HepG2 (cell line): ENCODE data around the gene LCA5. TPM values are rescaled to one million over a fixed set of nuclear protein-coding genes. Genes with fewer than 3 reads are reported as not detected.

Experiments used
- ATAC-seq: fragments of 200-7000 bp; cut with Tn5 transposase; 3 replicates; pipeline ENCODE4 v1.9.1; 2020; ENCODE audit warnings: mild to moderate bottlenecking, moderate library complexity
- BruUV-seq: library from RNA; stranded (reverse); fragments of 400-500 nt; replicated peaks from 2 replicates; lab custom pipeline; 2021; lab: Mats Ljungman, UMichigan
- CTCF ChIA-PET: fragments of 300-600 bp; formaldehyde crosslinking; extraction: SDS; loops from one replicate; lab custom pipeline; 2021; ENCODE audit warnings: low total read pairs, inconsistent platforms, low intra/inter-chr PET ratio; lab: Yijun Ruan, JAX
- POLR2A ChIA-PET: fragments of 350-600 bp; sonication (Branson Sonifier 250); formaldehyde crosslinking; loops from one replicate; lab custom pipeline; 2020; ENCODE audit warnings: antibody characterized with exemption, inconsistent platforms; lab: Yijun Ruan, JAX
- DNase-seq: peaks from one replicate; pipeline ENCODE4 v3.0.0-alpha.2; 2015; ENCODE audit warnings: low spot score
- FAIRE-seq: peaks from 3 replicates; lab custom pipeline; 2011; peaks lifted over from hg19 to GRCh38; lab: Jason Lieb, UNC
- H2AFZ ChIP-seq: one replicate; pipeline ENCODE4 v1.6.1; 2011; ENCODE audit warnings: low read length, inconsistent platforms
- H3K27ac ChIP-seq: fragments of 300-600 bp; 3 replicates; pipeline ENCODE4 v1.8.0; 2011; ENCODE audit warnings: mixed run types, mild to moderate bottlenecking, mixed read lengths, low read length, inconsistent platforms; ENCODE audit not compliant: insufficient read depth; ENCODE audit errors: extremely low read length
- H3K27me3 ChIP-seq, 2 experiments: fragments of 200-600 bp in 1 of 2; 2 replicates in 1 of 2; 3 replicates in 1 of 2; pipeline versions ENCODE4 v1.6.0 to v1.8.0; 2011; ENCODE audit warnings: low read length in 2 of 2, mild to moderate bottlenecking in 2 of 2, moderate library complexity in 2 of 2, inconsistent platforms in 1 of 2; ENCODE audit not compliant: insufficient read depth in 2 of 2, control insufficient read depth in 1 of 2
- H3K36me3 ChIP-seq, 2 experiments: fragments of 200-600 bp in 1 of 2; replicated peaks in 1 of 2; 2 replicates in 1 of 2; 3 replicates in 1 of 2; pipeline versions ENCODE4 v1.5.1 to v1.8.0; 2011; ENCODE audit warnings: low read length in 2 of 2, inconsistent platforms in 1 of 2; ENCODE audit not compliant: insufficient read depth in 2 of 2, control insufficient read depth in 1 of 2
- H3K4me1 ChIP-seq: 2 replicates; pipeline ENCODE4 v1.5.1; 2012; ENCODE audit warnings: low read length, inconsistent platforms; ENCODE audit not compliant: insufficient read depth
- H3K4me2 ChIP-seq: 2 replicates; pipeline ENCODE4 v1.6.0; 2011; ENCODE audit warnings: low read depth, low read length, inconsistent platforms
- H3K4me3 ChIP-seq, 3 experiments: fragments of 200-600 bp in 1 of 3; sonication (generic), shearing (Covaris generic) in 1 of 3; replicated peaks in 1 of 3; 2 replicates each; pipeline ENCODE4 v1.5.1; 2011 to 2016; ENCODE audit warnings: low read length in 3 of 3, inconsistent platforms in 2 of 3, low read depth in 2 of 3, mild to moderate bottlenecking in 2 of 3, control low read depth in 1 of 3, mixed read lengths in 1 of 3; ENCODE audit not compliant: insufficient read depth in 1 of 3
- H3K79me2 ChIP-seq: one replicate; pipeline ENCODE4 v1.6.1; 2011; ENCODE audit warnings: low read length, inconsistent platforms; ENCODE audit not compliant: insufficient read depth
- H3K9ac ChIP-seq: 2 replicates; pipeline ENCODE4 v1.6.0; 2011; ENCODE audit warnings: mild to moderate bottlenecking, low read depth, low read length, inconsistent platforms; ENCODE audit not compliant: insufficient read depth
- H3K9me3 ChIP-seq: 2 replicates; pipeline ENCODE4 v1.5.1; 2012; ENCODE audit warnings: mild to moderate bottlenecking, low read length
- H4K20me1 ChIP-seq: 2 replicates; pipeline ENCODE4 v1.6.0; 2011; ENCODE audit warnings: inconsistent platforms, mild to moderate bottlenecking, low read length, moderate library complexity; ENCODE audit not compliant: insufficient read depth
- ELF4 ChIP-seq: sonication (generic); formaldehyde crosslinking; IDR thresholded peaks from 2 replicates; pipeline ENCODE4 v1.5.0; 2020; ENCODE audit warnings: missing genetic modification reagents, mild to moderate bottlenecking, moderate library complexity, borderline replicate concordance
- HCFC1 ChIP-seq: fragments of 150-350 bp; IDR thresholded peaks from 2 replicates; pipeline ENCODE4 v1.6.1; 2014; ENCODE audit warnings: low read depth, low read length
- HOXA9 ChIP-seq: sonication (generic); formaldehyde crosslinking; IDR thresholded peaks from 2 replicates; pipeline ENCODE4 v1.8.1; 2022; ENCODE audit warnings: missing genetic modification reagents, mild to moderate bottlenecking, moderate library complexity, borderline replicate concordance
- MBNL3 ChIP-seq: fragments of 250-450 bp; sonication (Bioruptor Pico); conservative IDR thresholded peaks from 2 replicates; pipeline ENCODE4 v1.8.0; 2022; ENCODE audit warnings: mild to moderate bottlenecking, inconsistent platforms
- MTA1 ChIP-seq: sonication (generic); formaldehyde crosslinking; IDR thresholded peaks from 2 replicates; pipeline ENCODE4 v1.4.0; 2020; ENCODE audit warnings: missing genetic modification reagents, mild to moderate bottlenecking, borderline replicate concordance
- POLR2AphosphoS5 ChIP-seq: IDR thresholded peaks from 2 replicates; pipeline ENCODE4 v1.6.1; 2012; ENCODE audit warnings: low read depth, low read length
- ZNF160 ChIP-seq: sonication (generic); formaldehyde crosslinking; IDR thresholded peaks from 2 replicates; pipeline ENCODE4 v1.8.0; 2022; ENCODE audit warnings: mild to moderate bottlenecking, inconsistent platforms, missing genetic modification reagents
- ZNF256 ChIP-seq: sonication (generic); formaldehyde crosslinking; conservative IDR thresholded peaks from 2 replicates; pipeline ENCODE4 v1.4.0; 2020; ENCODE audit warnings: missing genetic modification reagents
- in situ Hi-C: cut with HindIII; loops from 2 replicates; pipeline ENCODE4 v1.10.0; 2017; ENCODE audit warnings: low pct_unique_long_range_greater_than_20kb; ENCODE audit not compliant: extremely low pct_ligation_motif_present
- intact Hi-C: fragments of 100-400 bp; cut with micrococcal nuclease; formaldehyde crosslinking; loops from one replicate; pipeline ENCODE4 v1.10.0; 2022; ENCODE audit not compliant: unreplicated experiment
- polyA plus RNA-seq, 8 experiments: library from polyadenylated mRNA; depleted of rRNA in 3 of 8; stranded (reverse) in 7 of 8; unstranded in 1 of 8; fragments of >200 nt; fragmentation: Illumina TruSeq in 4 of 8; extraction: Trizol in 4 of 8; gene quantifications; 2 replicates each; pipeline versions ENCODE4 v1.2.1 to v1.2.3, GENCODE V29; 2011 to 2016; ENCODE audit warnings: low read depth in 4 of 8, missing spikeins in 1 of 8, mixed read lengths in 1 of 8; ENCODE audit not compliant: insufficient read depth in 1 of 8
- total RNA-seq, 5 experiments: library from RNA; depleted of rRNA; stranded (reverse); fragments of >200 nt; fragmentation: Illumina TruSeq; extraction: Trizol; gene quantifications; 2 replicates each; pipeline ENCODE4 v1.2.3, GENCODE V29; 2016; ENCODE audit warnings: low read depth in 1 of 5
- TF ChIP-seq, protein P1 (sequence below): sonication (generic); formaldehyde crosslinking; IDR thresholded peaks from 2 replicates; pipeline ENCODE4 v1.4.0; 2020; ENCODE audit warnings: missing genetic modification reagents, borderline replicate concordance

Gene LCA5
- total and polyA plus RNA-seq, 2 of the 13 experiments (the other 11 are each of a cell fraction or from before 2014, with no cell fraction given): 0.84 to 4.6 TPM

DNA sequence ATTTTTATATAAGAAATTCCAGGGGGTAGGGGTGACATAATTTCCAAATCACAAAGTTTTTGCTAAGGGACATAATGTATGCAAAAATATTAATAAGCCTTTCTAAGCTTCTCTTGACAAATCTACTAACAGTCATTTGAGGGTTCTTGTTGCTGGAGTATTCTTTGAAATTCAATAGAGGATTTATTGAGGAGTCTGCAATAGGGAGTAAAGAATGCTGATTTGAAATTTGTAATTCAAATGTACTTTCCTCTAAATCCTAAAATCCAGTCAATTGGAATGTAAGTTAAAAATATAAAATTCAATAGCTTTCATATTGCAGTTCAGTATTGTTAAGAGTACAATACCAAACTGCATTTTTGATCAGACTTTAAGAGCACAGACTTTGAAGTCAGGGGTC lies 17.1 kb upstream of the LCA5 start:
- Histone ChIP-seq H4K20me1 (no peaks in the 10 kb centered on the region), H3K36me3 (peaks cover 2 to 5% of the 10 kb centered on the region in 2 experiments; a peak in 4 of 5 replicates), H3K4me3 (no peak overlapping the region), H2AFZ (no peak overlapping the region), H3K9me3 (no peaks in the 10 kb centered on the region), H3K27me3 (no peaks in the 10 kb centered on the region; a peak in 1 of 5 replicates), H3K9ac (no peak overlapping the region), H3K79me2 (no peaks in the 10 kb centered on the region), H3K4me1 (peaks cover 38% of the 10 kb centered on the region), H3K27ac (no peak overlapping the region), H3K4me2 (no peak overlapping the region)
- ChIA-PET CTCF (no interaction called here), POLR2A (no interaction called here)
- TF ChIP-seq POLR2AphosphoS5 (no peak), MBNL3 (no peak), ZNF160 (CRISPR knock-in tag) (no peak), MTA1 (no peak), HCFC1 (no peak), ZNF256 (CRISPR knock-in tag) (no peak), HOXA9 (CRISPR knock-in tag) (no peak), ELF4 (CRISPR knock-in tag) (no peak)
- TF ChIP-seq, protein P1, sequence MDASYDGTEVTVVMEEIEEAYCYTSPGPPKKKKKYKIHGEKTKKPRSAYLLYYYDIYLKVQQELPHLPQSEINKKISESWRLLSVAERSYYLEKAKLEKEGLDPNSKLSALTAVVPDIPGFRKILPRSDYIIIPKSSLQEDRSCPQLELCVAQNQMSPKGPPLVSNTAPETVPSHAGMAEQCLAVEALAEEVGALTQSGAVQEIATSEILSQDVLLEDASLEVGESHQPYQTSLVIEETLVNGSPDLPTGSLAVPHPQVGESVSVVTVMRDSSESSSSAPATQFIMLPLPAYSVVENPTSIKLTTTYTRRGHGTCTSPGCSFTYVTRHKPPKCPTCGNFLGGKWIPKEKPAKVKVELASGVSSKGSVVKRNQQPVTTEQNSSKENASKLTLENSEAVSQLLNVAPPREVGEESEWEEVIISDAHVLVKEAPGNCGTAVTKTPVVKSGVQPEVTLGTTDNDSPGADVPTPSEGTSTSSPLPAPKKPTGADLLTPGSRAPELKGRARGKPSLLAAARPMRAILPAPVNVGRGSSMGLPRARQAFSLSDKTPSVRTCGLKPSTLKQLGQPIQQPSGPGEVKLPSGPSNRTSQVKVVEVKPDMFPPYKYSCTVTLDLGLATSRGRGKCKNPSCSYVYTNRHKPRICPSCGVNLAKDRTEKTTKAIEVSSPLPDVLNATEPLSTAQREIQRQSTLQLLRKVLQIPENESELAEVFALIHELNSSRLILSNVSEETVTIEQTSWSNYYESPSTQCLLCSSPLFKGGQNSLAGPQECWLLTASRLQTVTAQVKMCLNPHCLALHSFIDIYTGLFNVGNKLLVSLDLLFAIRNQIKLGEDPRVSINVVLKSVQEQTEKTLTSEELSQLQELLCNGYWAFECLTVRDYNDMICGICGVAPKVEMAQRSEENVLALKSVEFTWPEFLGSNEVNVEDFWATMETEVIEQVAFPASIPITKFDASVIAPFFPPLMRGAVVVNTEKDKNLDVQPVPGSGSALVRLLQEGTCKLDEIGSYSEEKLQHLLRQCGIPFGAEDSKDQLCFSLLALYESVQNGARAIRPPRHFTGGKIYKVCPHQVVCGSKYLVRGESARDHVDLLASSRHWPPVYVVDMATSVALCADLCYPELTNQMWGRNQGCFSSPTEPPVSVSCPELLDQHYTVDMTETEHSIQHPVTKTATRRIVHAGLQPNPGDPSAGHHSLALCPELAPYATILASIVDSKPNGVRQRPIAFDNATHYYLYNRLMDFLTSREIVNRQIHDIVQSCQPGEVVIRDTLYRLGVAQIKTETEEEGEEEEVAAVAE (CRISPR knock-in tag): no peak
- in situ Hi-C loops (no loop called here), intact Hi-C loops (no loop called here)
- DNase-seq (no peak), FAIRE-seq (no peak), ATAC-seq (no peak)
- BruUV-seq: no TSS peak
